ENCODE measurements around the gene RAB10.
"Not testable (repeated sequence)": the region's sequence is repeated elsewhere in the genome, so short reads cannot be mapped to it uniquely, and the experiment has no call there.

RAB10 gene

GRCh38 chr2:26164641-26165211 is 130.8 kb downstream of the RAB10 start:
- no peak for DNase-seq

DNA sequence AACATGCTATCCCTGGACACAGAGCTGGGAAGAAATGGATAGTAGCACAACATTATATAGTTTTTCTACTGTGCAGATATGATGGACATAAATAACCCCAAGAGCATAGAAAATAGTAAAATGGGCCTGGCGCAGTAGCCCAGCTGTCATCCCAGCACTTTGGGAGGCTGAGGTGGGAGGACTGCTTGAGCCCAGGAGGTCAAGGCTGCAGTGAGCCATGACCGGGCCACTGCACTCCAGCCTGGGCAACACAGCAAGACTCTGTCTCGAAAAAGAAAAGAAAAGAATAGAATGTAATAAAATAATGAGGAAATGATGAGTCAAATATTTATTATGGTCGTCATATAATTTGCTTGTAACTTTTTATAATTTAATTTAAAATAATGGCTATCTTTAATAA is 131.5 kb downstream of the RAB10 start:
- DNase-seq: no peak

GRCh38 chr2:26166541-26166940 is 132.7 kb downstream of the RAB10 start:
- not testable (repeated sequence) for DNase-seq

- no peak for DNase-seq
These were observed 134.9 kb downstream of the RAB10 start for GRCh38 chr2:26168785-26169184.

GRCh38 chr2:26169226-26169625 is 135.3 kb downstream of the RAB10 start:
- no peak for DNase-seq

DNA sequence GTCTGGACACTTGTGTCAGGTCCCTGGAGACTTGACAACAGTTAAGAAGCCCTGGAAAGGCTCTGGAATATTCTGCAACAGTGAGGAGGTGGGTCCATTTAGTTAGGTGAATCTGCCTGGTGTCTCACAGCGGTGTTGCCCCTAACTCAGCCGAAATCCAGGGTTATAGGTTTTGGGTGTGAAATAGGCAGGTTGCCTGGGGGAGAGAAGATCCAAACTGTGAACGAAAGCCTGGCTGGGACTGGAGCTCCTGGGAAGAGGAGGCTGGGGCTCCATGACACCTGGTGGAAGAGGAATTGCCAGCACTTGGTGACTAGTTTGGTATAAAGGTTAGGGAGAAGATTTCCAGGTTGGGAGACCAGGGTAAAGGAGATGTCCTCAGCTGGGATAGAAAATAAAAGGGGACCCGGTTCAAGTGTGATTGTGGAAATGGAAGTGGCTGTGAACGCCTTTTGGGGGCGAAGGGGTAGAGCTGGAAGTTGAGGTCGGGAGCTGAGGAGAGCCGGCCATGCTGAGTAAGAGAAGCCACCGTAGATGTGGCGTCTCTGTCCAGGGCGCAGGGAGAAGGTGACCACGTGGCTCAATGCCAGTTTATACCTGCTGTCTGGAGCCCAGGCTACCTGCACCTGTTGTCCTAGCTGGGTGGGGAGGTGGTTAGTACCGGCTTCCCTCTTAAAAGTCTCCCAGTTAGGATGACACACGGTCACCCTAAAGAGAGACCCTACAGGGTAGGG is 136.0 kb downstream of the RAB10 start:
- no peak for DNase-seq

DNA sequence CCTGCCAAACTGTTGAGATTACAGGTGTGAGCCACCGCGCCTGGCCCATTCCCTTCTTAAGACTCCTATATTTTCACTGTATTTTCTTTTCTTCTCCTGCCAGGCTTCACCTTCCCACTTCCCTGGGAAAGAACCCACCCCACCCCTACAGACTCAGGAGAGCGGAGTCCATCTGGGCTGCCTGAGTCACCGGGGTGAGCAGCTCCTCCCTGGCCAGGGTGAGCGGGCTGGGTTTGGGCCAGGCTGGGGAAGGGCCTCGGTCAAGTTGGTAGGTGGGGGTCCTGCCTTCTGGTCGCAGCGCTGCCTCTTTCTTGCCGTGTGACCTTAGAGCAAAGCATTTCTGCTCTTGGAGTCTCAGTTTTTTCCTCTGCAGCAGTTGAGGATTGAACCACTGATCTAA is 136.9 kb downstream of the RAB10 start:
- DNase-seq: no peak

GRCh38 chr2:26172189-26172870 is 138.4 kb downstream of the RAB10 start:
- no peak for DNase-seq

DNA sequence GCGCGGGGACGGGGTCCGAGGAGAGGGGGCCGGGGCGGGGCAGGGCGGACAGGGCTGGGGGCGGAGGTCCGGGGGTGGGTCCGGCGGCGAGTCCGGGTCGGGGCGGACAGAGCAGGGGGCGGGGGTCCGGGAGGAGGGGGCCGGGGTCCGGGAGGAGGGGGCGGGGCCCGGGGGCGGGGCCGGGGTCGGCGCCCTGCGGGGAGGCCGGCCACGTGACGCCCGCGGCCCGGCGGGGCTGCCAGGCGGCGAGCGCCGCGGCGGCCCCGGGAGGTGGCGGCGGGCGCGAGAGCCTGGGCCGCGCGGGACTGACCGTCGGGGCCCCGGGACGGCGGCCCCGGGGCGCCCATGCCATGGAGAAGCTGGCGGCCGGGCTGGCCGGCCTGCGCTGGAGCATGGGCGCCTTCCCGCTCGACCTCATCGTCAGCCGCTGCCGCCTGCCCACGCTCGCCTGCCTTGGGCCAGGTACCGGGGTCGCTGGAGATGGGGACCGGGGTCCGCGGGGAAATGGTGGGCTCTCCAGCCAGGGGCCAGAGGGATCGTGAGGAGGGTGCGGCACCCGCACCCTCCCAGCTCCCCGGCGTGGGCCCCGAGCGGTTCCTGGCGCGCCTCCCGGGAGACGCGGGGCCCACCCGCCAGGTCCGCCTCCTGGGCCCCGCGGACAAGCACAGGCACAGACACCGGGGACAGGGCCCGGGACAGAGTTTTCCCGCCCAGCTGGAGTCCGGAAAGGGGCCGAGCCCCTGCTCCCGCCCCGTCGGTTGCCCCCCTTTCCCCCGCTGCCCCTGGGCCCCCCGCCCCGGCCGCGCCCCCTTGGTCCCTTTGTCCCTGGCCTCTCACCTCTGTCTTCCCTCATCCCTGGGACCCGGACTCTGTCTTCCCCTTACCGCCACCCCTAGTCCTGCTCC is 139.2 kb downstream of the RAB10 start, which contains the start of gene GAREM2:
Gene GAREM2 (plus strand): TSS at position 218 of the 905 bp plus-strand sequence. CDS start 133 bp downstream, at position 351.
- no peak for DNase-seq

- DNase-seq: no peak
These were observed 140.0 kb downstream of the RAB10 start for GRCh38 chr2:26173776-26174482.

DNA sequence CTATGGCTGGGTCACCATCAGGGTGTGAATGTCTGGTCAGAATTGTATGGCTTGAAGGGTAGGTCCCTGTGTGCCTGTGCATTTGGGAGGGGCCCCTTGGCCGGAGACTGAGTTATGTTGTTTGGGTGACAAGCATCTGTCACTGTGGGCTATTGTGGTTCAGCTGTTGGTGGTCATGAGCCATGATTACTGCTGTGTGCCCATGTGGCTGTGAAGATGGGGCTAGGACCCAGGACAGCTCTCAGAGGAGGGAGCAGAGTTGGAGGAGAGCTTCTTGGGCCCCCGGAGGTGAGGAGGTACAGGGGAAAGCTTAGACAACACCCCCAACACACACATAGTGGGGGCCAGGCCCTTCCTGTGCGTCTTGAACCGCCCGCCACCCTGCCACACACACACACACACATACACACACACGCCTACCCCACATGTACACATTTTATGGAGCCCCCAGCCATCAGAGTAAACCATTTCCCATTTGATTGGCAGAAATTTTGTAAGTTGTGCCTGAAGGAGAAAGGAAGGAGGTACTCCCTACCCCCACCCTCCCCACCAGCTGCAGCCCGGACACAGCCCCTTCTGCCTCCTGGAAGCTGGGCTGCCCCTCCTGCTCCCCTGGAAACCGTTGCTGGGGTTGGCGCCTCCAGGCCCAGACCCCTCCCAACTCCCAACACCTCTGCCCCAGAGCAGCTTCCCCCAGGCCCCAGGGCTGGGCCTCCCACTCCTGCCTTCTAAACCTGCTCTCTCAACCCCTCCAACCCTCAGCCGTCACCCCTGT is 141.0 kb downstream of the RAB10 start:
- DNase-seq: no peak

GRCh38 chr2:26175466-26176278 is 141.8 kb downstream of the RAB10 start:
- no peak for DNase-seq

DNA sequence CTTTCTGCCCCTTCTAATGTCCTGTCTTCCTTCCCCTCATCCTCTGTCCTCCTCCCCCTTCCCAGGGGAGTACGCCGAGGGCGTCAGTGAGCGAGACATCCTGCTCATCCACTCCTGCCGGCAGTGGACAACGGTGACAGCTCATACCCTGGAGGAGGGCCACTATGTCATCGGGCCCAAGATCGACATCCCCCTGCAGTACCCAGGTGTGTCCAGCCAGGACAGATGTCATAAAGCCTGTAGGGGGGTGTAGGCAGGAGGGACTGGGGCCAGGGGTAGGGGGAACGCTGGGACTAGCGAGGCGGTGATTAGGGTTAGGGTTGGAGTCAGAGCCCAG is 142.4 kb downstream of the RAB10 start:
- DNase-seq: no peak

GRCh38 chr2:26177122-26177521 is 143.2 kb downstream of the RAB10 start:
- DNase-seq: no peak

GRCh38 chr2:26178246-26178645 is 144.4 kb downstream of the RAB10 start:
- no peak for DNase-seq

- DNase-seq: no peak
These were observed 145.0 kb downstream of the RAB10 start for GRCh38 chr2:26178746-26179436.

DNA sequence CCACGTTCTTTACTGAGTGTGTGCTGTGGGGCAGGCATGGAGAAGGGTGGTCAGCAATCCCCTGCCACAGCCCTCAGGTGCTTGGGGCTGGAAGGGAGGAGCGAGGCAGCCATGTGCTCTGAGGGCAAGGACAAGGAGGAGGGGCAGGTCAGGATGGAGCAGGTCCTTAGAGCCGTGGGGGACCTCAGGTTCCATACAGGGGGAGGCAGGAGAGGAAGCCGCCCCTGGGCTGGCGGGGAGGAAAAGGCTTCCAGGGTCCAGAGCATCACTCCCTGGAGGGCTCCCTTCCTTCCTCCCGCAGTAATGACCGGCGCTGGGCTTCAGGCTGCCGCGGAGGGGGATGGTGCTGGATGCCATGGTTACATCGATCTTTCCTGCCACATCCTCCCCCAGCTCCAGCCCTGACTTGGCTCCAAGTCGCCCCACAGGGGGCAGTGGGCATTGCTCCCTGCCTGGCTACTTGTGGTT is 145.6 kb downstream of the RAB10 start:
- no peak for DNase-seq

DNA sequence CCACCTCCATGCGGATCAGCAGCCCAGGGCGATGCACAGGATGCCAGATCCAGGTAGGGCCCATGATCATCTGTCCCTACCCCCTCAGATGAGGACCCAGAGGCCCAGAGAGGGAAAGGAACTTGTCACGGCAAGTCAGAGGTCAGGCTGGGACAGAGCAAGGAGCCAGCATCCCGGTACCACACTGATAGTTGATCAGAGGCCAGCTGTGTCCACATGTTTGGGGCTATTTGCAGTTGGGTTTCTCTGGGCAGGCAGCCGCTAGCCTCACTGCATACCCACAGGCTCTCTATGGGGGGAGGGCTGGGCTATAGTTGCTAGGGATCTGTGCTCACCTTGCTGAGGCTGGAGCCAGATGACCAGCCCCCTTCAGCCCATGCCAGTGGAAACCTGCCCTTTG is 148.6 kb downstream of the RAB10 start:
- DNase-seq: no peak

DNA sequence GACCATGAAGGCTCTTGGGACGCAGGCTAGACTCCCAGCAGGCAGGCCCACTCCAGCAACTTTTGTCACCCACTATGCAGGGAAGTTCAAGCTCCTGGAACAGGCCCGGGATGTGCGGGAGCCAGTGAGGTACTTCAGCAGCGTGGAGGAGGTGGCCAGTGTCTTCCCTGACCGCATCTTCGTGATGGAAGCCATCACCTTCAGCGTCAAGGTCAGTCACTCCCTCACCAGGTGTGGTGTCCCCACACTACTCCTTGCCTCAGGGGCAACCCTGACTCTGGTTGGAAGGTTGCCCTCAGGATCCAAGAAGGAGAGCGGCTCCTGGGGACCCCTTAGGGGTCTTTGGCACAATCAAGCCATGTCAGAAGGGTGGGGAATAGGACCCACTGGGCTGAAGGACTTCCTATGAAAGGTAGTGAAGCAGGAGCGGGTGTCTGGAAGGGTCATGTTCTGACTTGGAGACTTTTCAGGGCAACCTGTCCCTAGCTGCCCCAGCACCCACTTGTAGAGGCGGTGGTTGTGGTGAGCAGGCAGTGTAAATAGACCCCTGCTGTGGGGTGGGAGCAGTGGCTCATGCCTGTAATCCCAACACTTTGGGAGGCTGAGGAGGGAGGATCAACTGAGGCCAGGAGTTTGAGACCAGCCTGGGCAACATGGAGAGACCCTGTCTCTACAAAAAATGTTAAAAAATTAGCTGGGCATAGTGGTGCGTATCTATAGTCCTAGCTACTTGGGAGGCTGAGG is 149.2 kb downstream of the RAB10 start:
- no peak for DNase-seq
